HCT116 (cell line): ENCODE measurements around the gene AIDA. TPM values are rescaled to one million over a fixed set of nuclear protein-coding genes. Genes with fewer than 3 reads are reported as not detected.

ENCODE experiments used
- ATAC-seq: fragments of 200-7000 bp; cut with Tn5 transposase; 2 replicates; pipeline ENCODE4 v1.9.1; 2020; ENCODE audit warnings: mild to moderate bottlenecking, moderate library complexity
- BruUV-seq: library from RNA; stranded (reverse); fragments of 400-500 nt; replicated peaks from 2 replicates; lab custom pipeline; 2021; lab: Mats Ljungman, UMichigan
- CTCF ChIA-PET: fragments of 300-600 bp; sonication (Branson Sonifier 250); formaldehyde crosslinking; loops from one replicate; lab custom pipeline; 2021; ENCODE audit warnings: antibody characterized with exemption; lab: Charles Lee
- POLR2A ChIA-PET: fragments of 300-600, 350-600 bp; sonication (Branson Sonifier 250); formaldehyde crosslinking; loops from one replicate; lab custom pipeline; 2021; ENCODE audit warnings: antibody characterized with exemption; lab: Charles Lee
- RAD21 ChIA-PET, 2 experiments: fragments of 300-600 bp; sonication (Branson Sonifier 250); formaldehyde crosslinking; loops; one replicate each; lab custom pipeline; 2023; ENCODE audit warnings: low total read pairs in 2 of 2; ENCODE audit not compliant: uncharacterized antibody in 2 of 2, unreplicated experiment in 2 of 2, low non-redundant PET in 1 of 2; lab: Charles Lee
- DNase-seq: peaks from one replicate; pipeline ENCODE4 v3.0.0-alpha.2; 2010; ENCODE audit warnings: low read depth, low spot score
- H2AFZ ChIP-seq: fragments of 200-600 bp; shearing (Covaris generic), sonication (generic); 2 replicates; pipeline ENCODE4 v1.6.1; 2017; ENCODE audit warnings: low read depth, mixed run types, mixed read lengths, antibody characterized with exemption, low read length; ENCODE audit not compliant: poor library complexity, severe bottlenecking
- H3K27ac ChIP-seq: 2 replicates; pipeline ENCODE4 v1.5.1; 2012; ENCODE audit warnings: low read depth, low read length
- H3K27me3 ChIP-seq: fragments of 200-600 bp; sonication (generic); 2 replicates; pipeline ENCODE4 v1.6.1; 2016; ENCODE audit warnings: mixed run types, low read length, mixed read lengths; ENCODE audit not compliant: insufficient read depth
- H3K36me3 ChIP-seq, 2 experiments: fragments of 200-500 bp in 1 of 2; fragments of 200-600 bp in 1 of 2; sonication (Bioruptor generic) in 1 of 2; sonication (generic) in 1 of 2; 2 replicates each; pipeline versions ENCODE4 v1.5.1 to v1.6.1; 2014 to 2016; ENCODE audit warnings: low read length in 2 of 2, inconsistent platforms in 1 of 2, mixed read lengths in 1 of 2, mixed run types in 1 of 2; ENCODE audit not compliant: insufficient read depth in 2 of 2, control insufficient read depth in 1 of 2
- H3K4me1 ChIP-seq, 2 experiments: fragments of 200-600 bp in 1 of 2; sonication (generic) in 1 of 2; 2 replicates each; pipeline versions ENCODE4 v1.5.1 to v1.6.1; 2012 to 2017; ENCODE audit warnings: low read length in 2 of 2, inconsistent platforms in 1 of 2, mild to moderate bottlenecking in 1 of 2, mixed read lengths in 1 of 2, mixed run types in 1 of 2, moderate library complexity in 1 of 2; ENCODE audit not compliant: insufficient read depth in 2 of 2, control insufficient read depth in 1 of 2
- H3K4me2 ChIP-seq: fragments of 200-600 bp; sonication (generic); 2 replicates; pipeline ENCODE4 v1.6.1; 2017; ENCODE audit warnings: mixed run types, low read length, mixed read lengths
- H3K4me3 ChIP-seq, 2 experiments: fragments of 200-600 bp in 1 of 2; sonication (generic) in 1 of 2; replicated peaks in 1 of 2; 2 replicates each; pipeline ENCODE4 v1.5.1; 2011 to 2016; ENCODE audit warnings: low read length in 2 of 2, control low read depth in 1 of 2, low read depth in 1 of 2, mild to moderate bottlenecking in 1 of 2, mixed read lengths in 1 of 2, mixed run types in 1 of 2
- H3K79me2 ChIP-seq: fragments of 200-600 bp; sonication (generic); 2 replicates; pipeline ENCODE4 v1.6.1; 2017; ENCODE audit warnings: mild to moderate bottlenecking, mixed run types, low read length, moderate library complexity, mixed read lengths; ENCODE audit not compliant: insufficient read depth
- H3K9ac ChIP-seq: fragments of 200-600 bp; sonication (generic); 2 replicates; pipeline ENCODE4 v1.6.1; 2016; ENCODE audit warnings: low read length, mixed read lengths
- H3K9me2 ChIP-seq: fragments of 200-600 bp; sonication (generic), shearing (Covaris generic); 2 replicates; pipeline ENCODE4 v1.6.1; 2017; ENCODE audit warnings: mixed run types, mild to moderate bottlenecking, moderate library complexity; ENCODE audit not compliant: insufficient read depth
- H3K9me3 ChIP-seq, 2 experiments: fragments of 200-500 bp in 1 of 2; fragments of 200-600 bp in 1 of 2; sonication (Bioruptor generic) in 1 of 2; sonication (generic) in 1 of 2; 2 replicates each; pipeline ENCODE4 v1.6.1; 2014 to 2017; ENCODE audit warnings: low read length in 2 of 2, mixed read lengths in 2 of 2, inconsistent platforms in 1 of 2, low read depth in 1 of 2, mild to moderate bottlenecking in 1 of 2, mixed run types in 1 of 2, moderate library complexity in 1 of 2; ENCODE audit not compliant: control insufficient read depth in 1 of 2, insufficient read depth in 1 of 2
- H4K20me1 ChIP-seq: fragments of 200-600 bp; sonication (generic), shearing (Covaris generic); 2 replicates; pipeline ENCODE4 v1.6.1; 2017; ENCODE audit warnings: mixed run types, mild to moderate bottlenecking, moderate library complexity; ENCODE audit not compliant: insufficient read depth
- CEBPB ChIP-seq: IDR thresholded peaks from 2 replicates; pipeline ENCODE4 v1.6.1; 2012; ENCODE audit warnings: low read depth
- EGR1 ChIP-seq: IDR thresholded peaks from 2 replicates; pipeline ENCODE4 v1.6.1; 2012; ENCODE audit warnings: low read depth
- ELF1 ChIP-seq: IDR thresholded peaks from 2 replicates; pipeline ENCODE4 v1.6.1; 2012; ENCODE audit warnings: low read depth, borderline replicate concordance
- EZH2 ChIP-seq: fragments of 200-600 bp; sonication (generic); IDR thresholded peaks from 2 replicates; pipeline ENCODE4 v1.6.1; 2017; ENCODE audit warnings: antibody characterized with exemption, mixed run types
- POLR2A ChIP-seq: IDR thresholded peaks from 2 replicates; pipeline ENCODE4 v1.7.0; 2011; ENCODE audit warnings: borderline replicate concordance; ENCODE audit not compliant: insufficient read depth, insufficient read length; ENCODE audit errors: extremely low read depth
- RAD21 ChIP-seq: IDR thresholded peaks from 2 replicates; pipeline ENCODE4 v1.6.1; 2012; ENCODE audit warnings: low read depth, mild to moderate bottlenecking
- REST ChIP-seq: IDR thresholded peaks from 2 replicates; pipeline ENCODE4 v1.6.1; 2012; ENCODE audit warnings: low read depth
- SP1 ChIP-seq: IDR thresholded peaks from 2 replicates; pipeline ENCODE4 v1.6.1; 2012; ENCODE audit warnings: low read depth
- SRF ChIP-seq: IDR thresholded peaks from 2 replicates; pipeline ENCODE4 v1.6.1; 2012; ENCODE audit warnings: low read depth
- TCF7L2 ChIP-seq: IDR thresholded peaks from 2 replicates; pipeline ENCODE4 v1.7.0; 2011; ENCODE audit warnings: borderline replicate concordance, inconsistent platforms; ENCODE audit not compliant: insufficient read depth, insufficient read length; ENCODE audit errors: extremely low read depth
- ZBTB33 ChIP-seq: IDR thresholded peaks from 2 replicates; pipeline ENCODE4 v1.6.1; 2011; ENCODE audit warnings: mild to moderate bottlenecking, low read length, moderate library complexity; ENCODE audit not compliant: insufficient replicate concordance; ENCODE audit errors: extremely low read depth
- ZFX ChIP-seq: fragments of 450-650 bp; IDR thresholded peaks from 2 replicates; pipeline ENCODE4 v1.6.1; 2017
- ZNF274 ChIP-seq: fragments of 200-500 bp; sonication (Bioruptor generic); IDR thresholded peaks from 2 replicates; pipeline ENCODE4 v1.6.1; 2014; ENCODE audit warnings: mild to moderate bottlenecking, low read depth, low read length, inconsistent platforms
- intact Hi-C: fragments of 100-400 bp; cut with micrococcal nuclease; formaldehyde crosslinking; loops from 2 replicates; pipeline ENCODE4 v1.10.0; 2022
- total RNA-seq: library from RNA; stranded (reverse); gene quantifications from one replicate; pipeline ENCODE4 v1.2.1, GENCODE V29; 2021; ENCODE audit not compliant: unreplicated experiment
- TF ChIP-seq, protein P1 (sequence below), 3 experiments: fragments of 200-600 bp in 1 of 3; sonication (generic) in 1 of 3; IDR thresholded peaks in 2 of 3; conservative IDR thresholded peaks in 1 of 3; 2 replicates each; pipeline ENCODE4 v1.5.1; 2012 to 2017; ENCODE audit warnings: low read depth in 2 of 3, low read length in 2 of 3, antibody characterized with exemption in 1 of 3, borderline replicate concordance in 1 of 3, control low read depth in 1 of 3, mild to moderate bottlenecking in 1 of 3, mixed read lengths in 1 of 3, mixed run types in 1 of 3, moderate library complexity in 1 of 3; ENCODE audit not compliant: insufficient read depth in 1 of 3

The AIDA gene
- total RNA-seq, 1 experiment from 2014 or later: 53.2 TPM

DNA sequence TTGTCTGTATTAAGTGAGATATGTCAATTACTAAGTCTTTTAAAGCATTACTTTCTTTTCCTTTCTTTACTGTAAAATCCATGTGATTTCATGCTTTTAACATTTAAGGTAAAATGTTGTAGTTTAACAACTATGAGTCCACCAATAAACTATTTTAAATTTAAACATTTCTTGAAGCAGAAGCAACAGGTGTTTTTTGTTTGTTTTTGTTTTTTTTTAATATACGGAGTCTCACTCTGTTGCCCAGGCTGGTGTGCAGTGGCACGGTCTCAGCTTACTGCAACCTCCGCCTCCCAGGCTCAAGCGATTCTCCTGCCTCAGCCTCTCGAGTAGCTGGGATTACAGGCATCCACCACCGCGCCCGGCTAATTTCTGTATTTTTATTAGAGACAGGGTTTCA lies 15.6 kb downstream of the AIDA start:
- no peak for TF ChIP-seq ELF1
- TF ChIP-seq SP1: no peak
- no peak for TF ChIP-seq TCF7L2
- no peak for TF ChIP-seq ZNF274
- TF ChIP-seq ZBTB33: no peak
- no peak for TF ChIP-seq CEBPB
- no peak for TF ChIP-seq EGR1
- TF ChIP-seq, protein P1, sequence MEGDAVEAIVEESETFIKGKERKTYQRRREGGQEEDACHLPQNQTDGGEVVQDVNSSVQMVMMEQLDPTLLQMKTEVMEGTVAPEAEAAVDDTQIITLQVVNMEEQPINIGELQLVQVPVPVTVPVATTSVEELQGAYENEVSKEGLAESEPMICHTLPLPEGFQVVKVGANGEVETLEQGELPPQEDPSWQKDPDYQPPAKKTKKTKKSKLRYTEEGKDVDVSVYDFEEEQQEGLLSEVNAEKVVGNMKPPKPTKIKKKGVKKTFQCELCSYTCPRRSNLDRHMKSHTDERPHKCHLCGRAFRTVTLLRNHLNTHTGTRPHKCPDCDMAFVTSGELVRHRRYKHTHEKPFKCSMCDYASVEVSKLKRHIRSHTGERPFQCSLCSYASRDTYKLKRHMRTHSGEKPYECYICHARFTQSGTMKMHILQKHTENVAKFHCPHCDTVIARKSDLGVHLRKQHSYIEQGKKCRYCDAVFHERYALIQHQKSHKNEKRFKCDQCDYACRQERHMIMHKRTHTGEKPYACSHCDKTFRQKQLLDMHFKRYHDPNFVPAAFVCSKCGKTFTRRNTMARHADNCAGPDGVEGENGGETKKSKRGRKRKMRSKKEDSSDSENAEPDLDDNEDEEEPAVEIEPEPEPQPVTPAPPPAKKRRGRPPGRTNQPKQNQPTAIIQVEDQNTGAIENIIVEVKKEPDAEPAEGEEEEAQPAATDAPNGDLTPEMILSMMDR (IDR thresholded peaks at IDR 0.05 in 2 of 3, conservative IDR thresholded peaks at IDR 0.05 in 1 of 3; ENCODE audit: borderline replicate concordance in 1 of 3, insufficient read depth in 1 of 3, low read depth in 2 of 3, low read length in 2 of 3): no peak
- TF ChIP-seq SRF: no peak
- TF ChIP-seq RAD21: no peak
- no peak for TF ChIP-seq REST
- no peak for TF ChIP-seq POLR2A
- no peak for TF ChIP-seq EZH2
- no peak for TF ChIP-seq ZFX
- H3K4me3 ChIP-seq: no peak overlapping the region
- RAD21 ChIA-PET: no interaction called here
- H3K27me3 ChIP-seq: no peaks in the 10 kb centered on the region
- no peaks in the 10 kb centered on the region for H3K9me2 ChIP-seq
- no peak for DNase-seq
- H4K20me1 ChIP-seq: no peaks in the 10 kb centered on the region
- H3K4me1 ChIP-seq: no peaks in the 10 kb centered on the region
- H3K4me2 ChIP-seq: no peak overlapping the region
- POLR2A ChIA-PET: no interaction called here
- peaks cover 3 to 4% of the 10 kb centered on the region in 2 experiments; a peak in 2 of 4 replicates for H3K36me3 ChIP-seq
- peaks cover 11% of the 10 kb centered on the region for H3K79me2 ChIP-seq
- BruUV-seq: no TSS peak
- no peak overlapping the region for H3K27ac ChIP-seq
- H3K9me3 ChIP-seq: no peaks in the 10 kb centered on the region
- ATAC-seq: no peak
- intact Hi-C loops: loop anchor here (5.0 kb wide), 1 partner anchor 44 kb away; no protein-coding TSS in a partner anchor
- no peak overlapping the region for H2AFZ ChIP-seq
- no peak overlapping the region for H3K9ac ChIP-seq
- CTCF ChIA-PET: no interaction called here
